SK-N-MC (cell line): ENCODE results near the gene NPTX1.
A peak's percentile ranks its signal among the peaks of the same experiment; 100 is the strongest.

Source experiments
- DNase-seq: peaks from one replicate; pipeline ENCODE4 v3.0.0-alpha.2; 2011; ENCODE audit warnings: low read depth, low spot score
- H3K27ac ChIP-seq: fragments of 200-600 bp; sonication (generic); 2 replicates; pipeline ENCODE4 v1.5.1; 2016; ENCODE audit warnings: mixed run types
- H3K36me3 ChIP-seq: fragments of 200-600 bp; sonication (generic); 2 replicates; pipeline ENCODE4 v1.6.1; 2017; ENCODE audit warnings: antibody characterized with exemption, low read length, mixed read lengths; ENCODE audit not compliant: insufficient read depth
- H3K4me3 ChIP-seq: fragments of 200-600 bp; sonication (generic); 2 replicates; pipeline ENCODE4 v1.5.1; 2016
- H3K9ac ChIP-seq: fragments of 200-600 bp; sonication (generic); 2 replicates; pipeline ENCODE4 v1.8.0; 2017; ENCODE audit warnings: mixed run types, mixed read lengths; ENCODE audit not compliant: insufficient read length
- H3K9me3 ChIP-seq: fragments of 200-600 bp; sonication (generic); 2 replicates; pipeline ENCODE4 v1.6.1; 2017; ENCODE audit warnings: low read depth, mild to moderate bottlenecking, antibody characterized with exemption, low read length, moderate library complexity, mixed read lengths
- EZH2 ChIP-seq: fragments of 200-600 bp; sonication (generic); IDR thresholded peaks from one replicate; pipeline ENCODE4 v1.6.1; 2017; ENCODE audit warnings: antibody characterized with exemption
- FOXP2 ChIP-seq: optimal IDR thresholded peaks from 2 replicates; pipeline ENCODE3; 2011; ENCODE audit warnings: mild to moderate bottlenecking, moderate library complexity; ENCODE audit not compliant: insufficient read depth; ENCODE audit errors: extremely low read length, control extremely low read depth
- POLR2AphosphoS5 ChIP-seq: IDR thresholded peaks from 2 replicates; pipeline ENCODE4 v1.6.1; 2012; ENCODE audit warnings: mild to moderate bottlenecking, low read depth, low read length, borderline replicate concordance

The NPTX1 gene

DNA sequence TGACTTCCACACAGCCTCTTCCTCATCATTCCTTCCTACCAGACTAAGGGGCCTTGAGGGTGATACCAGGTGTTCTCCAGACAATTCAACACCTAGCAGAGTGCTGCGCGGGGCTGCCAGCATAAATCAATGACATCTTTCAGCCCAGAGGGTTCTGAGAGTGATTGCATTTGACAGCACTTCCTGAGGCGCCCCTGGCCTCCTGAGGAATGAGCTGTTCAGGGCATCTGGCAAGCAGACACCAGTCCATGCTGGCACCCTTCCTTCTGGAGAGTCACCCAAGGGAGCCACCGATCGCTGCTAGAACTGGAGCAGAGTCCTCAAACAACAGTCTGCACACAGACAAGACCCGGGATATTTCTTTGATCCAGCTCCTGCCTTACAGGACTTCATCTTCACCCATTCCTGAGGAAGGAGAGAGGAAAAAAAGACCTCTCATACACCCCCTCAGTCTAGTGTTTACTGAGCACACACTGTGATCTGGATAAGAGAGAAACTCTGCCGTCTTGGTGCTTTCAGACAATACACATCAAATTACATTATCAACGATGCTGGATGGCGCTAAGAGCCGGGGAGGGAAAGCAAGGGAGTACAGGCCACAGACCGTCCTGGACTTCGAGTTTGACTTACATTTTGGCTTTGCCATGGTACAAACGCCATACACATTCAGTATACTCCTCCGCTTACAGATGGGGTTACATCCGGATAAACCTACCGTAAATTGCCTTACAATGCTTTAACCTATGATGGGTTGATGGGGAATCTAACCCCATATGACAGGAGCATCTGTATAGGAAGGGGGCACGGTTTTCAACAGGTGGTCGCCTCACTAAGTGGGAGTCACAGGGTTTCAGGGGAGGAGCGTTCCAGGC, 23.0 kb downstream of the NPTX1 start:
- TF ChIP-seq EZH2 (no peak), FOXP2 (no peak), POLR2AphosphoS5 (peak; percentile 7; the same call in 1 of the 2 replicates)
- H3K9ac ChIP-seq: peak overlapping the region; percentile 53
- no peaks in the 10 kb centered on the region for H3K9me3 ChIP-seq
- H3K27ac ChIP-seq: no peak overlapping the region
- H3K36me3 ChIP-seq: no peaks in the 10 kb centered on the region
- H3K4me3 ChIP-seq: peak overlapping the region; percentile 94
- DNase-seq: no peak

DNA sequence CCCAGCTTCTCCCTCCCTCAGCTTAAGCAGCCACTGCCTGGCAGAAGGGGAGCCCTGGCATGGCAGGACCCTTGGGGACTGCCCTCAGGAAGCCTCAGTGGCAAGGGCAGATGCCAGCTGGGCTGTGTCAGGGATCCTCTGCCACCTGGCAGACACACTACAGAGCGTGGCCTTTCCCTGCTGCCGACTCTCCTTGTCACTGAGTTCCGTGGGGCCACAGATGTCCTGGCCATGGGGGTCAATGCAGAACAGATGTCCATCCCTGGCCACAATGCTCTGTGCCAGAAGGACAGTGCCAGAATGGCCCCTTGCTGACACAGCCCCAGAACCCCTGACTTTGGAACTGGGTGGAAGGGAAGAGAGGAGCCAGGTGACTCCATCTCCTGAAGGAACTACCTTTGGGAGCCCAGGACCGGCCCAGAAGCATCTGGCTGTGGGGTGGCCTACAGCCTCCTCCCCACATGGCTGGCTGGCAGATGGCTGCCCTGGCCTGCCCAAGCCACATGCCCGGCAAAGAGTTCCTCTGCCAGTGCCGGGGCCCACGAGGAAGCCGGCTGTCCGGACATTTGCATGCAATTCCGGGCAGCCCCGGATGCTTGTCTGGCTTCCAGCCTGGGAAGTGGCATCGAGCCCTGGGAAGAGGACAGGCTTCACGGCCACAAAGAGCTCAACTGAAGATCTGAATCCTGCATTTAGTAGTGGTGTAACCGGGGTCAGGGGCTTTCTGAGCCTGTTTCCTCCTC, 24.1 kb downstream of the NPTX1 start:
- H3K4me3 ChIP-seq: no peak overlapping the region
- H3K36me3 ChIP-seq: no peaks in the 10 kb centered on the region
- H3K9ac ChIP-seq: no peak overlapping the region
- H3K27ac ChIP-seq: no peak overlapping the region
- DNase-seq: no peak
- TF ChIP-seq FOXP2 (no peak), POLR2AphosphoS5 (no peak), EZH2 (no peak)
- no peaks in the 10 kb centered on the region for H3K9me3 ChIP-seq

DNA sequence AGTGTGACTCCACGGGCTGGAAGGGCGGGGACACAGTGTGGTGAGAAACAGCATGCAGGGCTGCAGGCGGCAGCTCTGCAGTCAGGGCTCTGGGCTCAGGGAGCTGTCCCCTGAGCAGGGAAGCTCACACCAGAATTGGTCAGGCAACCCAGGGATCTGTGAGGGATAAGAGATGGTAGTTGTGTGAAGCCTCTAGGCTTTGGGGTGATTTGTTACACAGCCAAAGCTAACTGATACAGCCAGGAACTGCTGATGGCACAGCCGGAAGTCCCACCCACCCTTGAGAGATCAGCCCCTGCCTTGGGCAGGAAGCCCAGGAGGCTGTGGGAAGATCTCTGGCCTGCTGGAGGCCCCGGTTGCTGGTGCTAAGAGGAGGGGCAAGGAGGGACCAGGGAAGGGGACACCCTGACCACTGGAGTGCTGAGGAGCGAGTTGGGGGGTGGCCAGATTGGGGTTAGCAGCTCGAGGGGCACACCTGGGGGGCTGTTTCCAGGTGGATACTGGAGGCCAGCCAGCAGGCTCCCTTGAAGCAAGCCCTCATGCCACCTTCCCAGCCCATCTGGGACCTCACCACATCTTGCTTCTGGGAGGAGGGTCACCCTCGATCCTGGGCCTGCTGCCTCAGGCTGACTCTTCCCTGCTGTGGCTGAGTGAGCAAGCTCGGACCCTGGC, 25.2 kb downstream of the NPTX1 start:
- DNase-seq: no peak

DNA sequence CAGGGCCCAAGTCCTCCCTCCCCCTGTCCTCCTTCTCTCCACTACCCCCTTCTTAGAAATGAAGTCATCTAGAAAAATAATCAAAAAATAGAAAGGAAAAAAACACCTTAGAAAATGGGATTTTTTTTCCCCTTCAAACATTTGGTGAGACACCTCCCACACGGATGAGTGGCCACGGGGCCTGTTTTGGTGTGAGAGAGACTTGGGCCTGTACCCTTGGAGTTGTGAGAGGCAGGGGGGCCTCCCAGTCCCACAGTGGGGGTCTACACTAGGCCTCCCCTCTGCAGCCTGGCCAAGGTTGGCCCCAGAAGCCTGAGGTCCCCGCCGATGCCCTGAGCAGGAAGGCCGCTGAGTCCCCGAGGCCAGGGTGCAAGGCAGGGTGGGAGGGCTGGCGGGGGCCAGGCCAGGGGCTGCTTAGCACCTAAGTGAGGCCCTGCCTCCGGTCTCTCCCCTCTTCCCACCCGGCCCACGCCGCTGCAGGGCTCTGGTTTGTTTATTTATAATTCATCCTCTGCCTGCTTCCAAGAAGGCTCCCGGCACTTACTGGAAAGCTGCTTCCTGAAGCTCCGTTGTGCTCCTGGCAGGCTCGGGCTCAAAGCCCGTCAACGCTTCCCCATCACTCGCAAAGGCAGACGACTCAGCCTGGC, 26.4 kb downstream of the NPTX1 start:
- Histone ChIP-seq H3K36me3 (no peaks in the 10 kb centered on the region), H3K4me3 (no peak overlapping the region), H3K9ac (no peak overlapping the region), H3K27ac (no peak overlapping the region), H3K9me3 (no peaks in the 10 kb centered on the region)
- no peak for TF ChIP-seq FOXP2
- TF ChIP-seq EZH2: no peak
- DNase-seq: no peak

More for the DNA sequence above, 25.2 kb downstream of the NPTX1 start:
- Histone ChIP-seq H3K9ac (no peak overlapping the region), H3K9me3 (no peaks in the 10 kb centered on the region), H3K36me3 (no peaks in the 10 kb centered on the region), H3K27ac (no peak overlapping the region), H3K4me3 (no peak overlapping the region)
- TF ChIP-seq POLR2AphosphoS5 (no peak), FOXP2 (no peak), EZH2 (no peak)

DNA sequence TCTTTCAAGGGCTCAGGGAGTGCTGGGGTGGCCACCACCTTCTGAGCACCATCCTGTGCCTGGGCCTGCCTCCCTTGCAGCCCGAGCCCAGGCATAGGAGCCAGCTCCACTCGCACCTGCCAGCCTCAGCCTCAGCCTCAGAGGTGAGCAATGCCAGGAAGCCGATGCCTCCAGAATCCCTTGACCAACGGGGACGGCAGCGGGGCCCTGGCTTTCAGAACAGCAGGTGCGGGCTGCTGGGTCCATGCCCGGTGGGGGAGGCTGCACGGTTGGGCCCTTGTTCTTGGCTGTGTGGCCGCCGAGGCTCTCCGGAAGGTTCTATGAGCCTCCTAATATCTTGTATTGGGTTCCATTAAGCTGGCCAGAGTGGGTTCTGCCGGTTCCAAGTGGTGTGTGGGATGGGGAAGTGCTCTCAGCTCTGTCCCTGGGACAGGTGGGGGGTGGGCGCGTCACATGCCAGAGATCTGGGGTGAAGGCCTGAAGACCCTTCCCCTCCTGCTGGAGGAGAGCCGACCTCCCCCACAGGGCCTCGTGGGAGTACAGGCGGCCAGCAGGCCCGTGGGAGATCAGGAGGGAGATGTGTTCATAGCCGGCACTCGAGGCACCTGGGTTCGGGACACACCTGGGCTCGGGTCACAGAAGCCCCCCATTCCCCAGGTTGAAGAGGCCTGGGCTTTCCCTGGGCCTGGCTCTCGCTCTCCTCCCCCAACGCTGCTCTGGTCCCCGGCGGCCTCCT, 27.0 kb downstream of the NPTX1 start:
- H3K4me3 ChIP-seq: no peak overlapping the region
- TF ChIP-seq POLR2AphosphoS5 (no peak), EZH2 (no peak), FOXP2 (no peak)
- DNase-seq: no peak
- no peak overlapping the region for H3K27ac ChIP-seq
- H3K9ac ChIP-seq: no peak overlapping the region
- H3K36me3 ChIP-seq: no peaks in the 10 kb centered on the region
- no peaks in the 10 kb centered on the region for H3K9me3 ChIP-seq

DNA sequence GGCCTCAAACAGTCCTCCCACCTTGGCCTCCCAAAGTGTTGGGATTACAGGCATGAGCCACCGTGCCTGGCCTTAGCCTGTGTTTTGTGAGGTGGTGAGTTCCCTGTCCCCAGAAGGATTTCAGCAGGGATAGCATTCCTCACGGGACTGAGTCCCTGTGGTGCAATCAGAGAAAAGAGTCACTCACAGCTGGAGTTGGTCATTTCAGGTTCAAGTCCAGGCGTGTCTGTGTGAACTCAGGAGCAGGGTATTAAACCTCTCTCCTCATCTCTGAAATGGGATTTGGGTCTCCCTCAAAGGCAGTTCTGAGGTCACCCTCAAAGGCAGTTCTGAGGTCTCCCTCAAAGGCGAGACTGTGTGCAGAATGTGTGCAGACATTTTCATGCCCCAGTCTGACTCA, 28.6 kb downstream of the NPTX1 start:
- H3K9ac ChIP-seq: no peak overlapping the region
- H3K9me3 ChIP-seq: no peaks in the 10 kb centered on the region
- no peaks in the 10 kb centered on the region for H3K36me3 ChIP-seq
- no peak for DNase-seq
- TF ChIP-seq FOXP2 (no peak), EZH2 (no peak), POLR2AphosphoS5 (no peak)
- H3K4me3 ChIP-seq: no peak overlapping the region
- H3K27ac ChIP-seq: no peak overlapping the region

DNA sequence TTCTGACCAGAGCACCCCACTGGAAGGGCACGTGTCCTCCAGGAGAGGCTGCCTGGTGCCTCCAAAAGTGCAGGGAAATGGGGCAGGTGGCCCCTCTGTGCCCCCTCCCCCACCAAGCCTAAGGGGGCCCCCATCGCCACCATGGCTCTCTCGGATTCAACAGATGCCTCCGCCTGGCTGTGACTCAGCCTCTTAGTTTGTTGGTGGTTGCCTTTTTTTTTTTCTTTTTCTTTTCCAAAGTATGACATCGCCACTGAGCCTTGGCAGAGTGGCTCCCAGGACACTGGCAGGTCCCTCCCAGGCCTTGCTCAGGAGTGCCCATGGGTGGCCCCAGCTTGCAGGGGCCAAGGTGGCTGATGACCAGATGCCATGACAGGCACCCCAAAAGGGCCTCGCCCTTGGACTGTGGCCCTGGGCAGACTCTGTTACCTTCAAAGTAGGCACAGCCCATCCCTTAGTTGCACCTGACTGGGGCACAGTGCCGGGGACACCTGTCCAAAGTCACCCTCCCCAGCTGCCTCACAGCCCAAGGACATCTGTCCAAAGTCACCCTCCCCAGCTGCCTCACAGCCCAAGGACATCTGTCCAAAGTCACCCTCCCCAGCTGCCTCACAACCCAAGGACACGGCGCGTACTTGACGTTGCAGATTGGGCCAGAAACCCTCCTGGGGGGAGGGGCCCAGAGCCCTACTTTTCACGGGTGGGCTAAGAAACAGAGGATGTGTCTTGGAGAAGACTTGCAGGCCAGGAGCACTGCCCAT, 29.6 kb downstream of the NPTX1 start:
- Histone ChIP-seq H3K27ac (no peak overlapping the region), H3K36me3 (no peaks in the 10 kb centered on the region)
- TF ChIP-seq FOXP2 (no peak), POLR2AphosphoS5 (no peak)

More for the DNA sequence above, 29.6 kb downstream of the NPTX1 start:
- H3K4me3 ChIP-seq: no peak overlapping the region
- H3K9ac ChIP-seq: no peak overlapping the region
- DNase-seq: no peak
- H3K9me3 ChIP-seq: no peaks in the 10 kb centered on the region
